ENCODE results near the gene MEGF9.

DNA sequence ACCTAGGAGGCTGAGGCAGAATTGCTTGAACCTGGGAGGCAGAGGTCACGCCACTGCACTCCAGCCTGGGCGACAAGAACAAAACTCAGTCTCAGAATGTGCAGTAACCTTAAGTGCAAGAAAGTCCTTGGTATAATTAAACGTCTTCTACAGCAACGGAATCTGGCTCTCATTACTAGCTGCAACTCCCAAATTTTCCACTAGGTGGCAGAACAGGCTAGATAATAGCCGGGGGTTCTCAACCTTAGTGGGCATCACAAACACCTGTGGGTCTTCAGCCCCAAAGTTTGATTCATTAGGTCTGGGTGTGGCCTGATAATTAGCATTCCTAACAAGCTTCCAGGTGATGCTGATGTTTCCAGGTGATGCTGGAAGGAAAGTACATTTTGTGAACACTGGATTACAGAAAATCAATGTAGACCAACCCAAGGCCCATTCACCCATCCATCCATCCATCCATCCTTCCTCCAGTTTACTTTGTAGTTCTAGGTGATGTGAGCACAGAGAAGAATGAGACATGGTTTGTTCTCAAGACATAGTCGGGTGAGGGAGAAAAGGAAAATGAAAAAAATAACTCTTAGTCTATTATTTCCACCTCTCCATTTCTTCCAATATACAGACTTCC lies 41.7 kb upstream of the MEGF9 start:
- no peak for TF ChIP-seq POLR2A (IDR thresholded peaks at IDR 0.05; ENCODE audit: low read depth, low read length)
- TF ChIP-seq, protein P1, sequence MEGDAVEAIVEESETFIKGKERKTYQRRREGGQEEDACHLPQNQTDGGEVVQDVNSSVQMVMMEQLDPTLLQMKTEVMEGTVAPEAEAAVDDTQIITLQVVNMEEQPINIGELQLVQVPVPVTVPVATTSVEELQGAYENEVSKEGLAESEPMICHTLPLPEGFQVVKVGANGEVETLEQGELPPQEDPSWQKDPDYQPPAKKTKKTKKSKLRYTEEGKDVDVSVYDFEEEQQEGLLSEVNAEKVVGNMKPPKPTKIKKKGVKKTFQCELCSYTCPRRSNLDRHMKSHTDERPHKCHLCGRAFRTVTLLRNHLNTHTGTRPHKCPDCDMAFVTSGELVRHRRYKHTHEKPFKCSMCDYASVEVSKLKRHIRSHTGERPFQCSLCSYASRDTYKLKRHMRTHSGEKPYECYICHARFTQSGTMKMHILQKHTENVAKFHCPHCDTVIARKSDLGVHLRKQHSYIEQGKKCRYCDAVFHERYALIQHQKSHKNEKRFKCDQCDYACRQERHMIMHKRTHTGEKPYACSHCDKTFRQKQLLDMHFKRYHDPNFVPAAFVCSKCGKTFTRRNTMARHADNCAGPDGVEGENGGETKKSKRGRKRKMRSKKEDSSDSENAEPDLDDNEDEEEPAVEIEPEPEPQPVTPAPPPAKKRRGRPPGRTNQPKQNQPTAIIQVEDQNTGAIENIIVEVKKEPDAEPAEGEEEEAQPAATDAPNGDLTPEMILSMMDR (IDR thresholded peaks at IDR 0.05; ENCODE audit: extremely low read depth in 1 of 2, insufficient read depth in 1 of 2, low read depth in 1 of 2, low read length in 2 of 2): peak; percentile 70 to 74
